Endothelial cell of umbilical vein (primary cell): ENCODE data around the gene MICALL1.

Source experiments
- CTCF ChIP-seq, 2 donors: IDR thresholded peaks; 1 replicate in 1 of 2; 2 replicates in 1 of 2; pipeline ENCODE4 v1.5.1; 2011; ENCODE audit warnings: low read length in 2 of 2, mild to moderate bottlenecking in 2 of 2, moderate library complexity in 2 of 2, control low read depth in 1 of 2, inconsistent platforms in 1 of 2, low read depth in 1 of 2; ENCODE audit not compliant: insufficient read depth in 1 of 2; ENCODE audit errors: extremely low read depth in 1 of 2
- POLR2A ChIP-seq: IDR thresholded peaks from 2 replicates; pipeline ENCODE4 v1.6.1; 2012; ENCODE audit warnings: low read depth, mild to moderate bottlenecking, control low read depth, low read length
- POLR2AphosphoS5 ChIP-seq: IDR thresholded peaks from 2 replicates; pipeline ENCODE4 v1.6.1; 2012; ENCODE audit warnings: low read depth, mild to moderate bottlenecking, control low read depth, low read length, moderate library complexity; ENCODE audit not compliant: insufficient read depth

DNA sequence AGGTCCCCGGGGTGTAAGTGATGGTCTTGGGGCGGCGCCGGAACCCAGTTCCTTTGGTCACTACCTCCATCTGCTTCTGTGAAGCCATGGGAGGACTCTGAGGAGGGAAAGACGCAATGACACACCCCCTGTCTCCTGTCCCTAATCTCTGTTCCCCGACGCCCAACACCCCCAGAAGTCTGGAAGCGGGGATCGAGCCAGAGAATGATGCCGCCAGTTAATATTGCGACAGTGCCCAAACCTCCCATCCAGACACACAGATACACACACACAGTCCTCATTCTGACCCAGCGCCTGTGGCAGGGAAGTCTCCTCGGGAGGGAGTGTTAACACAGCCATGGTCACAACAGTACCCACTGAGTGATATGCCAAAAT is 47.0 kb downstream of the MICALL1 start:
- TF ChIP-seq POLR2A: no peak
- no peak for TF ChIP-seq POLR2AphosphoS5
- no peak for TF ChIP-seq CTCF (IDR thresholded peaks at IDR 0.05; ENCODE audit: extremely low read depth in 1 of 2, insufficient read depth in 1 of 2, low read depth in 1 of 2, low read length in 2 of 2)
